CD4-positive, alpha-beta memory T cell (primary cell): ENCODE measurements around the gene AGBL4. TPM values are rescaled to one million over a fixed set of nuclear protein-coding genes. Genes with fewer than 3 reads are reported as not detected.

Source experiments
- CTCF ChIA-PET: fragments of 350-600 bp; sonication (Branson Sonifier 250); formaldehyde crosslinking; loops from one replicate; lab custom pipeline; 2021; ENCODE audit warnings: inconsistent platforms; ENCODE audit not compliant: partially characterized antibody; lab: Charles Lee
- POLR2A ChIA-PET: fragments of 350-600 bp; sonication (Branson Sonifier 250); formaldehyde crosslinking; loops from one replicate; lab custom pipeline; 2021; ENCODE audit not compliant: partially characterized antibody; lab: Charles Lee
- DNase-seq, 5 donors: peaks; one replicate each; pipeline versions ENCODE4 v3.0.0 to v3.0.0-alpha.2; 2020 to 2022; ENCODE audit warnings: mixed read lengths in 1 of 5
- H3K27ac ChIP-seq: one replicate; pipeline ENCODE4 v1.7.0; 2013; ENCODE audit warnings: low read depth, low read length
- H3K27me3 ChIP-seq: 2 replicates; pipeline ENCODE4 v1.7.0; 2013; ENCODE audit warnings: mild to moderate bottlenecking, low read length, moderate library complexity; ENCODE audit not compliant: insufficient read depth
- H3K36me3 ChIP-seq: 2 replicates; pipeline ENCODE4 v1.7.0; 2013; ENCODE audit warnings: mild to moderate bottlenecking, low read length, moderate library complexity; ENCODE audit not compliant: insufficient read depth
- H3K4me1 ChIP-seq: 2 replicates; pipeline ENCODE4 v1.7.0; 2013; ENCODE audit warnings: mild to moderate bottlenecking, low read length, moderate library complexity; ENCODE audit not compliant: insufficient read depth
- H3K4me3 ChIP-seq, 2 donors: one replicate each; pipeline ENCODE4 v1.7.0; 2013; ENCODE audit warnings: low read length in 2 of 2, mild to moderate bottlenecking in 1 of 2
- H3K9me3 ChIP-seq, 2 donors: one replicate each; pipeline ENCODE4 v1.7.0; 2013; ENCODE audit warnings: low read length in 2 of 2, control low read depth in 1 of 2; ENCODE audit not compliant: control insufficient read depth in 1 of 2
- H3K27ac Mint-ChIP-seq, 7 donors: one replicate each; pipeline ENCODE4 v1.8.0; 2020 to 2021; ENCODE audit warnings: mixed read lengths in 7 of 7, mild to moderate bottlenecking in 6 of 7, inconsistent platforms in 3 of 7, moderate library complexity in 3 of 7
- H3K27me3 Mint-ChIP-seq, 2 donors: one replicate each; pipeline ENCODE4 v1.8.0; 2020 to 2021; ENCODE audit warnings: mixed read lengths in 2 of 2
- H3K36me3 Mint-ChIP-seq, 2 donors: one replicate each; pipeline ENCODE4 v1.8.0; 2020 to 2021; ENCODE audit warnings: mixed read lengths in 2 of 2, inconsistent platforms in 1 of 2, mild to moderate bottlenecking in 1 of 2
- H3K4me1 Mint-ChIP-seq, 4 donors: one replicate each; pipeline ENCODE4 v1.8.0; 2020 to 2021; ENCODE audit warnings: mixed read lengths in 4 of 4, mild to moderate bottlenecking in 1 of 4
- H3K4me3 Mint-ChIP-seq, 8 donors: one replicate each; pipeline ENCODE4 v1.8.0; 2020 to 2021; ENCODE audit warnings: mixed read lengths in 8 of 8, mild to moderate bottlenecking in 7 of 8, moderate library complexity in 6 of 8, inconsistent platforms in 3 of 8
- H3K9me3 Mint-ChIP-seq, 8 donors: one replicate each; pipeline ENCODE4 v1.8.0; 2020 to 2021; ENCODE audit warnings: mixed read lengths in 8 of 8, mild to moderate bottlenecking in 5 of 8, inconsistent platforms in 3 of 8, moderate library complexity in 1 of 8
- intact Hi-C: fragments of 100-400 bp; cut with micrococcal nuclease; formaldehyde crosslinking; loops from one replicate; pipeline ENCODE4 v1.15.1; 2023
- polyA plus RNA-seq, 2 donors: library from polyadenylated mRNA; unstranded; fragments of 300-500 nt; fragmentation: Illumina TruSeq; gene quantifications; one replicate each; pipeline ENCODE4 v1.2.3, GENCODE V29; 2021
- total RNA-seq, 2 experiments: library from RNA; stranded (reverse); gene quantifications; one replicate each; pipeline ENCODE4 v1.2.3, GENCODE V29; 2021

Gene AGBL4
- total and polyA plus RNA-seq, 4 experiments from 2014 or later: not detected

DNA sequence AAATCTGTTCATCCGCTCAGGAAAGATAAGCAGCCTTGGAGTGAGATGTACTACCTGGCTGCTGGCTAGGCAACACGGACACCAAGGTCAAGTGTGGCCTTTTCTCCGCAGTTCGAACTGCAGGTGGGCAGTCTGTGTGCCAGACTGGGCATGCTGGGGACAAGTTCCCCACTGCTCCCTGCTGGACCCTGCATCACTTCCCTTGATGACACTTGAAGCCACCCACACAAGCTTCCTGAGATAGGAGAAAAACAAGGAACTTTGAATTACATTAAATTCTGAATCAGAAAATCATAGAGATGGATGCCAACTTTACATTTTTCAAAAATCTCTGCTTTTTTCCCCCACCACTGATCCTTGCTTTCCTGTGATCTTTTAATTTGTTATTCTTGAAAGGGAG lies 1285.4 kb downstream of the AGBL4 start:
- no peaks in the 10 kb centered on the region for H3K36me3 Mint-ChIP-seq

DNA sequence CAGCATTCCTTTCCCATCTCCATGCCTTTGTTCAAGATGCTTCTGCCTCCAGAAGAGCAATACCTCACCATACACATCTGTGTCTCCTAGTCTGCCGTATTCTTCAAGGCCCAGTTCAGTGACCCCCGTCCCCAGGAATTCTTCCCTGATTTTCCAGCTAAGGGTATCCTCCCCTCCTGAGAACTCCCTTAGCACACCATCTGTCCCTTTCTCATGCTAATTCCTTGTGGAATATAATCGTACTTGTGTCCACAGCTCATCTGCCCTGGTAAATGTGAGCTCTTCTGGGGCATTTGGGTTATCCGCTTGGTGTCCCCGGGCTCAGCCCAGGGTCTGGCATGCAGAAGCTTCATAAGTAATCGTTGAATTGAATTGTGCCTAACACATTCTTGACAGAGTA lies 1288.0 kb downstream of the AGBL4 start:
- Histone ChIP-seq H3K36me3 (no peaks in the 10 kb centered on the region), H3K9me3 (no peaks in the 10 kb centered on the region), H3K27ac (no peak overlapping the region), H3K4me3 (no peak overlapping the region), H3K4me1 (no peaks in the 10 kb centered on the region), H3K27me3 (no peaks in the 10 kb centered on the region)
- no peak overlapping the region for H3K4me3 Mint-ChIP-seq
- H3K27me3 Mint-ChIP-seq: peaks cover 0 to 2% of the 10 kb centered on the region in 2 donors
- intact Hi-C loops: no loop called here
- ChIA-PET POLR2A (no interaction called here), CTCF (no interaction called here)
- H3K27ac Mint-ChIP-seq: no peak overlapping the region
- DNase-seq: peak in 1 of 5 donors; percentile 33
- H3K36me3 Mint-ChIP-seq: no peaks in the 10 kb centered on the region
- H3K9me3 Mint-ChIP-seq: no peaks in the 10 kb centered on the region
- no peaks in the 10 kb centered on the region for H3K4me1 Mint-ChIP-seq

More for the DNA sequence above, 1285.4 kb downstream of the AGBL4 start:
- no peaks in the 10 kb centered on the region for H3K27me3 ChIP-seq
- ChIA-PET CTCF (interaction anchor here (1.3 kb wide), 1 partner anchor 40 kb away, joined by 3 read pairs; no protein-coding TSS in a partner anchor), POLR2A (no interaction called here)
- no peak overlapping the region for H3K4me3 Mint-ChIP-seq
- no peaks in the 10 kb centered on the region for H3K36me3 ChIP-seq
- H3K4me3 ChIP-seq: no peak overlapping the region
- H3K4me1 Mint-ChIP-seq: no peaks in the 10 kb centered on the region
- no peak for DNase-seq
- H3K27ac ChIP-seq: no peak overlapping the region
- H3K9me3 Mint-ChIP-seq: no peaks in the 10 kb centered on the region
- H3K27me3 Mint-ChIP-seq: peaks cover 0 to 4% of the 10 kb centered on the region in 2 donors
- H3K9me3 ChIP-seq: no peaks in the 10 kb centered on the region
- no peak overlapping the region for H3K27ac Mint-ChIP-seq
- intact Hi-C loops: no loop called here
- H3K4me1 ChIP-seq: no peaks in the 10 kb centered on the region

DNA sequence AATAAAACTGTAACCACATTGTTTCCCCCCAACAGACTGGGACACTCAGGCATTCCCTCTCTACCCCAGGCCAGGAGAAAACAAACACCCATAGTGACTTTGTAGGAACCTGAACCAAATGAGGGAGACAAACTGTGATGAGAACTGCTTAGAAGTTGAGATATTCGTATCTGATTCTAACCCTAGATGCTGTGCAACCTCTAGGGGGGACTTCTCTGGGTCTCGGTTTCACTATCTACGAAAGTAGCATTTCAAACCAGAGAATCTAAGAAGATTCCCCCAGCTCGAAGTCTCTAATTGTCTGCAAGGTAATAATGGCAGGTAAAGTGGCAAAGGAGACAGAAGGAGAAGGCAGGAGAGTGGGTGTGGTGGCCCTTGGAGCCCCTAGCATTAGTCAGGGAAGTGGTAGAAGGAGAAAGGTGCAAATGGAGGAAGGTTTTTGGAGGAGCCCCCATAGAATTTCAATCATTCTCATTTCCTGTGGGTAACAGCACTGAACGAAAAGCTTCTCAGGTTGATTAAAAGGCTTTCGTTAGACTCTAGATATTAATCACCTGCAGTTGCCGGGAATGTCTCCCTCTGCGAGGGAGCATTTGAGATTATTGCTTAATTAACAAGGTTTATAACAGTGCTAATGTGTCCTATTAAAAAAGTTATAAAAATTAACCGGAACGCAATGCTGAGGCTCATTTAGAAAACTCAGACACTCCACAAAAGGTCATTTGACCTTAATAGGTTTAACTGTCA lies 1293.4 kb downstream of the AGBL4 start:
- Histone ChIP-seq H3K4me3 (no peak overlapping the region), H3K27me3 (no peaks in the 10 kb centered on the region), H3K27ac (no peak overlapping the region), H3K4me1 (no peaks in the 10 kb centered on the region), H3K9me3 (no peaks in the 10 kb centered on the region), H3K36me3 (no peaks in the 10 kb centered on the region)
- Mint-ChIP-seq H3K36me3 (no peaks in the 10 kb centered on the region), H3K4me1 (no peaks in the 10 kb centered on the region), H3K4me3 (no peak overlapping the region), H3K9me3 (peaks cover 0 to 1% (median 0%) of the 10 kb centered on the region in 8 donors), H3K27ac (no peak overlapping the region), H3K27me3 (peaks cover 0 to 1% of the 10 kb centered on the region in 2 donors)
- ChIA-PET CTCF (no interaction called here), POLR2A (no interaction called here)
- intact Hi-C loops: no loop called here
- no peak for DNase-seq

DNA sequence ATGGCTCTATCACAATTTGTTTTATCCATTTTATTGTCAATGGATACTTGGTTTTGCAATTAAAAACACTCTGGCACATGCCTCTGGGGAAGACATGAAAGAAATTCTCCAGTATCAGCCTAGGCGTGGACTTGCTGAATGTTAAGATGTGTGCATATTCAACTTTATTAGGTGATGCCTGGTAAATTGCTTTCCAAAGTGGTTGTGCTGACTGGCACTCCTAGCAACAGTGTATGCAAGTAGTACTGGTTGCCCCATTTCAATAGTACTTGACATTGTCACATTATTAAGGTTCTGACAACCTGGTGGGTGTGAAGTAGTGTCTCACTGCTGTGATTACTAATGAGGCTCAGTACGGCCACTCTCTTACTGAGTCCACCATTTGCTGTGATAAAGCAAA lies 1295.2 kb downstream of the AGBL4 start:
- H3K4me1 ChIP-seq: no peaks in the 10 kb centered on the region
- H3K9me3 ChIP-seq: no peaks in the 10 kb centered on the region
- Mint-ChIP-seq H3K36me3 (no peaks in the 10 kb centered on the region), H3K9me3 (peaks cover 0 to 1% (median 0%) of the 10 kb centered on the region in 8 donors), H3K27me3 (peaks cover 0 to 1% of the 10 kb centered on the region in 2 donors), H3K4me1 (no peaks in the 10 kb centered on the region), H3K27ac (no peak overlapping the region), H3K4me3 (no peak overlapping the region)
- CTCF ChIA-PET: no interaction called here
- no peak overlapping the region for H3K4me3 ChIP-seq
- intact Hi-C loops: no loop called here
- POLR2A ChIA-PET: no interaction called here
- H3K27ac ChIP-seq: no peak overlapping the region
- H3K27me3 ChIP-seq: no peaks in the 10 kb centered on the region
- H3K36me3 ChIP-seq: no peaks in the 10 kb centered on the region
- no peak for DNase-seq

DNA sequence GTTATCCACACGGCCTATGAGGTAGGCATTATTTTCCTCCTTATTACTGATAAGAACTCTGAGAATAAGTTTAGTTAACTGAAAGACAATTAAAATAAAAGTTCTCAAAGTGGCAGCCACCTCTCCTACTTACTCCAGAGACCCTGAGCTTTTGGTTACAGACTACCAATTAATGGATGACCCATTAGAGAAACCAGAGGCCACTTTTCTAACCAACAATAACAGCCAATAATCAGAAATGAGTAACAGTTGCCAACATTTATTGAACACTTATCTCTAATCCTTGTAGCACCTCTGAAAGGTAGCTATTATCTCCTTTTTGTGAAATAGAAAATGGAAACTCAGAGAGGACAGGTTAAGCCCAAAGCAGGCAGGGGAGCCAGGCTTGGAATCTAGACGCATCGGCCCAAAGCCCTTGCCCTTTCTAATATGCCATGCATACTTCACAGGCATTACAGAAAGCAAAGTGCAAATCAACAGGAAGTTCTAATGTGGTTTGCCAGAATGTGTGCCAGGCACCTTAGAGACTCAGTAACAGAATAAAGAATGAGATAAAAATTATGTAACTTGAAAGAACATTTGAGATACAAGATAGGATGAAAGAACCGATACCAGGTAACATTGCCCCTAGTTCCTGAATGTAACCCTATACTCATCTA lies 1297.1 kb downstream of the AGBL4 start:
- no peaks in the 10 kb centered on the region for H3K9me3 ChIP-seq
- H3K36me3 ChIP-seq: no peaks in the 10 kb centered on the region
- H3K27ac Mint-ChIP-seq: no peak overlapping the region
- POLR2A ChIA-PET: no interaction called here
- no peak overlapping the region for H3K4me3 ChIP-seq
- no peaks in the 10 kb centered on the region for H3K27me3 ChIP-seq
- H3K27me3 Mint-ChIP-seq: peaks cover 0 to 1% of the 10 kb centered on the region in 2 donors
- intact Hi-C loops: no loop called here
- no peaks in the 10 kb centered on the region for H3K4me1 ChIP-seq
- no peak overlapping the region for H3K27ac ChIP-seq
- H3K4me1 Mint-ChIP-seq: no peaks in the 10 kb centered on the region
- no peaks in the 10 kb centered on the region for H3K36me3 Mint-ChIP-seq
- CTCF ChIA-PET: no interaction called here
- H3K4me3 Mint-ChIP-seq: no peak overlapping the region
- peaks cover 0 to 1% (median 0%) of the 10 kb centered on the region in 8 donors for H3K9me3 Mint-ChIP-seq
- no peak for DNase-seq

DNA sequence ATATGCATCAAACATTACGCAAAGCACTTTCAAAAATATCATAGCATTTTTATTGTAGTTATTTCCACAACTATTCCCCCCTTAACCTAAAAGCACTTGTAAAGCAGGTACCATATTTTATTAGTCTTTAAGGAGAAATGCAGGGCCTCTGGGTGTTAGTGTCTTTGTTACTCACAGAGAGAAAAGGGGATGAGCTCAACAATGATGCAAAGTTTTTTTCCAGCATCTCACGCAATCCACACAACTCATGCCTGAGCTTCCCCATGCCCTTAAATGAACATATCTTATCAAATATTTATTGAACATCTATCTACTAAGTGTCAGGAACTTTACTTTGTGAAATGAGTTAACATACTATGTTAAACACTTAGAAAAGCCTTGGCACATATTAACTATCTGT lies 1297.6 kb downstream of the AGBL4 start:
- no peak for DNase-seq
- H3K4me3 ChIP-seq: no peak overlapping the region
- no peak overlapping the region for H3K27ac ChIP-seq
- CTCF ChIA-PET: no interaction called here
- Mint-ChIP-seq H3K27me3 (peaks cover 0 to 1% of the 10 kb centered on the region in 2 donors), H3K27ac (no peak overlapping the region), H3K4me3 (no peak overlapping the region), H3K4me1 (no peaks in the 10 kb centered on the region), H3K9me3 (peaks cover 0 to 1% (median 0%) of the 10 kb centered on the region in 8 donors), H3K36me3 (no peaks in the 10 kb centered on the region)
- no peaks in the 10 kb centered on the region for H3K27me3 ChIP-seq
- POLR2A ChIA-PET: no interaction called here
- no peaks in the 10 kb centered on the region for H3K9me3 ChIP-seq
- intact Hi-C loops: no loop called here
- no peaks in the 10 kb centered on the region for H3K4me1 ChIP-seq
- H3K36me3 ChIP-seq: no peaks in the 10 kb centered on the region

DNA sequence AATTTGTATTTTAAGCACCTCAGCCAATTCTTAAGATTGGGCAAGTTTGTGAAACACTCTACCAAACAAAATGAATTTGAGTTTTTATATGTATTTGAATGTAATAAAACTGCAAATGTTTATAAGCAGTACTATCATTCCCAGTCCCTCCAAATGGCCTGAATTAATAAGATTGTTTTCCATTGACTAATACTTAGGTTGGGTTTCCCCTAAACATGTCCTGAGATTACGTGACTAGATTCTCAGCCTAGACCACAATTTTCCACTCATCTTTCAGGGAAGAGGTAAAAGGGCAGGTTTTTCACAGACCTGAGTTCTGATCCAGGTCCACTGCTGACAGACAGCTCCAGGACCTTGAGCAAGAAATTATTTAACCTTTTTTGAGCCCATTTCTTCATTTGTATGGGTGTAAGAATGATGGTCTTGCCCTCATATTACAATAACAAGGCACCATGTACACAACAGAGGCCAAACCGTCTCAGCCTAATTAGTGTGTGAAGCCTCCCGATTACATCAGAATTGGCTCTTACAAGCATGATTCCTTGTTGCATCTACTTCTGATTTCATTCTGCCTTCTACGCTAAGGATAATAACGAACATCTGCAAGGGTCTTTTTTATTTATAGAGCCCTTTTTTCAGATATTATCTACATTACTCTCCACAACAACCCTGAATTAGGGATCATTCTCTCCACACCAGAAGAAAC lies 1298.3 kb downstream of the AGBL4 start:
- H3K9me3 Mint-ChIP-seq: peaks cover 0 to 1% (median 0%) of the 10 kb centered on the region in 8 donors
- ChIA-PET POLR2A (no interaction called here), CTCF (no interaction called here)
- H3K27me3 ChIP-seq: no peaks in the 10 kb centered on the region
- no peak overlapping the region for H3K27ac Mint-ChIP-seq
- no peaks in the 10 kb centered on the region for H3K36me3 Mint-ChIP-seq
- no peak for DNase-seq
- H3K9me3 ChIP-seq: no peaks in the 10 kb centered on the region
- intact Hi-C loops: no loop called here
- no peaks in the 10 kb centered on the region for H3K4me1 ChIP-seq
- no peak overlapping the region for H3K27ac ChIP-seq
- H3K27me3 Mint-ChIP-seq: peaks cover 0 to 1% of the 10 kb centered on the region in 2 donors
- H3K36me3 ChIP-seq: no peaks in the 10 kb centered on the region
- no peak overlapping the region for H3K4me3 Mint-ChIP-seq
- H3K4me1 Mint-ChIP-seq: no peaks in the 10 kb centered on the region
- H3K4me3 ChIP-seq: no peak overlapping the region
